Measurements from ENCODE around the gene SHC1.
"Not testable (repeated sequence)": the region's sequence is repeated elsewhere in the genome, so short reads cannot be mapped to it uniquely, and the experiment has no call there.

SHC1 gene

GRCh38 chr1:154995301-154995983 lies 24.9 kb upstream of the SHC1 start:
- DNase-seq: not testable (repeated sequence)

- DNase-seq: no peak
Measured at GRCh38 chr1:154994591-154994990, 24.0 kb upstream of the SHC1 start.

GRCh38 chr1:154994269-154994587 lies 23.7 kb upstream of the SHC1 start:
- DNase-seq: no peak

GRCh38 chr1:154993572-154994268 lies 23.2 kb upstream of the SHC1 start, which contains the start of gene LENEP:
TSS of gene LENEP (plus strand) at chr1:154993586. CDS start at chr1:154993608, 22 bp downstream.
- DNase-seq: no peak

- DNase-seq: no peak
Measured at GRCh38 chr1:154992721-154993571, 22.4 kb upstream of the SHC1 start.

GRCh38 chr1:154990276-154990675 lies 19.7 kb upstream of the SHC1 start:
- no peak for DNase-seq

- DNase-seq: no peak
Measured at GRCh38 chr1:154989195-154989860, 18.8 kb upstream of the SHC1 start.

GRCh38 chr1:154988058-154988954 lies 17.8 kb upstream of the SHC1 start:
- no peak for DNase-seq

GRCh38 chr1:154987326-154987725 lies 16.8 kb upstream of the SHC1 start:
- DNase-seq: no peak

- DNase-seq: not testable (repeated sequence)
Measured at GRCh38 chr1:154986736-154987135, 16.2 kb upstream of the SHC1 start.

GRCh38 chr1:154983776-154984466 lies 13.4 kb upstream of the SHC1 start:
- DNase-seq: no peak

- DNase-seq: peak; percentile 95
Measured at GRCh38 chr1:154982897-154983648, 12.5 kb upstream of the SHC1 start, which contains the start of gene FLAD1. TSS of gene FLAD1 (plus strand) at chr1:154983344. CDS start at chr1:154983695, 351 bp downstream.

GRCh38 chr1:154982341-154982740 lies 11.8 kb upstream of the SHC1 start:
- no peak for DNase-seq

GRCh38 chr1:154978360-154978759 lies 7.8 kb upstream of the SHC1 start:
- DNase-seq: no peak

- DNase-seq: not testable (repeated sequence)
Measured at GRCh38 chr1:154977762-154978161, 7.2 kb upstream of the SHC1 start.

- peak; percentile 65 for DNase-seq
Measured at GRCh38 chr1:154975409-154976059, 5.0 kb upstream of the SHC1 start.

- peak; percentile 92 for DNase-seq
Measured at GRCh38 chr1:154974808-154975408, 4.4 kb upstream of the SHC1 start.

- peak; percentile 91 for DNase-seq
Measured at GRCh38 chr1:154974102-154974807, 3.7 kb upstream of the SHC1 start, which contains the start of gene CKS1B. TSS of gene CKS1B (plus strand) at chr1:154974681. CDS start at chr1:154974746, 65 bp downstream.
